ENCODE measurements around the gene GRIN2A.

The GRIN2A gene

GRCh38 chr16:10027553-10027952 lies 154.7 kb downstream of the GRIN2A start:
- no peak for DNase-seq

- no peak for DNase-seq
These were observed 155.6 kb downstream of the GRIN2A start for GRCh38 chr16:10026593-10026992.

GRCh38 chr16:10022098-10022497 lies 160.1 kb downstream of the GRIN2A start:
- no peak for DNase-seq

- DNase-seq, result no peak
These were observed 161.4 kb downstream of the GRIN2A start for GRCh38 chr16:10020866-10021265.

GRCh38 chr16:10016752-10017151 lies 165.5 kb downstream of the GRIN2A start:
- no peak for DNase-seq

- no peak for DNase-seq
These were observed 166.8 kb downstream of the GRIN2A start for GRCh38 chr16:10015397-10015796.

GRCh38 chr16:10013774-10014173 lies 168.5 kb downstream of the GRIN2A start:
- DNase-seq, result no peak

GRCh38 chr16:10013364-10013763 lies 168.9 kb downstream of the GRIN2A start:
- DNase-seq, result no peak

- DNase-seq, result no peak
These were observed 172.5 kb downstream of the GRIN2A start for GRCh38 chr16:10009684-10010083.

- no peak for DNase-seq
These were observed 178.7 kb downstream of the GRIN2A start for GRCh38 chr16:10003486-10003885.

GRCh38 chr16:10001258-10001775 lies 180.9 kb downstream of the GRIN2A start:
- DNase-seq, result no peak

- no peak for DNase-seq
These were observed 186.0 kb downstream of the GRIN2A start for GRCh38 chr16:9996221-9996620.

- DNase-seq, result no peak
These were observed 189.8 kb downstream of the GRIN2A start for GRCh38 chr16:9992441-9992840.

- no peak for DNase-seq
These were observed 201.2 kb downstream of the GRIN2A start for GRCh38 chr16:9980981-9981380.

- no peak for DNase-seq
These were observed 204.0 kb downstream of the GRIN2A start for GRCh38 chr16:9978160-9978725.

- no peak for DNase-seq
These were observed 204.8 kb downstream of the GRIN2A start for GRCh38 chr16:9977333-9977897.

GRCh38 chr16:9976601-9977000 lies 205.6 kb downstream of the GRIN2A start:
- DNase-seq, result no peak

- no peak for DNase-seq
These were observed 210.3 kb downstream of the GRIN2A start for GRCh38 chr16:9971907-9972306.

- DNase-seq, result no peak
These were observed 211.4 kb downstream of the GRIN2A start for GRCh38 chr16:9970796-9971195.

GRCh38 chr16:9970244-9970643 lies 212.0 kb downstream of the GRIN2A start:
- DNase-seq, result no peak

GRCh38 chr16:9969580-9969979 lies 212.6 kb downstream of the GRIN2A start:
- DNase-seq, result no peak

GRCh38 chr16:9966569-9967157 lies 215.6 kb downstream of the GRIN2A start:
- no peak for DNase-seq

GRCh38 chr16:9965079-9965478 lies 217.1 kb downstream of the GRIN2A start:
- DNase-seq, result no peak

GRCh38 chr16:9964426-9964825 lies 217.8 kb downstream of the GRIN2A start:
- no peak for DNase-seq

- no peak for DNase-seq
These were observed 224.8 kb downstream of the GRIN2A start for GRCh38 chr16:9957433-9957832.
